Adipose tissue (tissue), 3 donors: ENCODE measurements around the gene NKX2-2. TPM values are rescaled to one million over a fixed set of nuclear protein-coding genes. Genes with fewer than 3 reads are reported as not detected.

Experiments used
- H3K27ac ChIP-seq: one replicate; pipeline ENCODE4 v1.5.1; 2013; ENCODE audit warnings: low read depth, low read length
- WGBS, 3 donors: extraction: QIAGEN DNeasy Blood & Tissue Kit; methylation state at CpG; one replicate each; pipeline ENCODE4 v1.1.7; 2013; 5-methylcytosine and 5-hydroxymethylcytosine counted together
- polyA plus RNA-seq, 3 donors: library from polyadenylated mRNA; stranded (reverse); fragments of 200-250 nt; gene quantifications; one replicate each; pipeline ENCODE4 v1.2.3, GENCODE V29; 2013
- donor health status: healthy with polysubstance abuse.
- donor health status: Bipolar disorder and iron deficiency.
- donor health status: healthy.

NKX2-2 gene
- polyA plus RNA-seq, 3 donors, result 0.06 to 3.9 TPM; not detected in 1

- H3K27ac ChIP-seq, result no peak overlapping the region
- 4 to 16% (median 4%) methylated on average over 19 of the region's 19 CpGs for WGBS, 3 donors
Measured at GRCh38 chr20:21523281-21523868, 9.5 kb upstream of the NKX2-2 start.

GRCh38 chr20:21522481-21523280 is 8.8 kb upstream of the NKX2-2 start:
- 1 to 2% (median 2%) methylated on average over 78 to 86 of the region's 86 CpGs for WGBS, 3 donors
- H3K27ac ChIP-seq, result no peak overlapping the region

GRCh38 chr20:21521596-21522480 is 8.0 kb upstream of the NKX2-2 start:
- no peak overlapping the region for H3K27ac ChIP-seq
- 1 to 2% (median 1%) methylated on average over 80 to 104 of the region's 104 CpGs for WGBS, 3 donors

GRCh38 chr20:21520702-21521595 is 7.1 kb upstream of the NKX2-2 start:
- WGBS, 3 donors, result 2 to 3% (median 2%) methylated on average over 52 to 53 of the region's 53 CpGs
- no peak overlapping the region for H3K27ac ChIP-seq

DNA sequence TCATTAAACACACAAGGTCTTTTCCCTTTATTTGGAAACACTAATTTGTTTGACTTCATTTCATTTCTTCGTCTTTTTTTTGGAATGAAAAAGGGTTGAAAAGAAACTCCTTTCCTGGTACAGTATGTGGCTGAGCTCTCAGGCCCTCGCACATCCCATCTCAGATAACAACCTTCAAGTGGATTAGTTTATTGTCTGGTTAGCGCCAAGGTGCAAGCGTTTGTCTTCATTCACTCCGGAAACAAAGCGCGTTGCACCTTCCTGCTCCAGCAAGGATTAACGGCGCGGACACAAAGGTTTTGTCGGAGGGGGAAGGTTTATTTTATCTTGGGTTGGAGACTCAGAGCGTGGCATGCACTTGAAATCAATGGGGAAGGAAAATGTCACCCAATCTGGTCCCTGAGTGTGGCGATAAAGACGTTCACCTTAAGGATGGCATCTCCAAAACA is 5.3 kb upstream of the NKX2-2 start:
- no peak overlapping the region for H3K27ac ChIP-seq
- 1 to 18% (median 3%) methylated on average over 14 of the region's 14 CpGs for WGBS, 3 donors

DNA sequence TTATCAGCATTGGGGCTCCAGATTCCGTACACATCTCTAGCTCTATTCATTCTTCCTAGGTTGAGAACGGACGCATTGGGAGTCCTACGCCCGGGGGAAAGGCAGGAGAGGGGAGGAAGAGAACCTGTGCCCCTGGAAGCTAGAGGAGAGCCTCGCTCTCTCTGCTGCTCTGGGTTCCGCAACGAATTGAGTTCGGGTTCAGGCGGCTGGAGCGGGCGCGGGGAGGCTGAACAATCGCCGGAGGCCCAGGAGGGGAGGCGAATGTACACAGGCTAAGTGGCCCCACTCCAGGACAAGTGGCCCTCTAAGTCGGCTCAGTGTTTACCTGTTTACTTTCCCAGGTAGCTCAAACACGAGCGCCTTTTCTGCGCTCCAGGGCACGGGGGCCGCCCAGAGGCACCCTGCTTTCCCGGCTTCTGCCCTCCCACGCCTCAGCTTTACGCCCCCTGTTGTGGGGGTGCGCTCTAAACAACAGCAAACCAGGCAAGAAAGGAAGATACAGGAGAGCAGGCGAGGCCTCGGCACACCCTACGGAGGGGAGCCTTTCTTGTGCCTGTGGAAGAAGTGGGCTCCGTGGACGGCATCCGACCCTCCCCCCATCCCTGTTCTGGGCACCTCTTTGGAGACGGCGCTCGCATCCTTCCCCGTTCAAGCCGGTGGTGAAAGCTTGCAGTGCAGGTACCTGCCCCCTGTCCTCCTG is 4.6 kb upstream of the NKX2-2 start:
- WGBS, 3 donors, result 2 to 16% (median 5%) methylated on average over 37 of the region's 37 CpGs
- H3K27ac ChIP-seq, result no peak overlapping the region

- H3K27ac ChIP-seq, result no peak overlapping the region
- 4 to 22% (median 6%) methylated on average over 30 to 32 of the region's 32 CpGs for WGBS, 3 donors
Measured at GRCh38 chr20:21517566-21518277, 3.9 kb upstream of the NKX2-2 start.

GRCh38 chr20:21516861-21517565 is 3.1 kb upstream of the NKX2-2 start:
- WGBS, 3 donors, result 3 to 27% (median 4%) methylated on average over 32 of the region's 32 CpGs
- no peak overlapping the region for H3K27ac ChIP-seq

DNA sequence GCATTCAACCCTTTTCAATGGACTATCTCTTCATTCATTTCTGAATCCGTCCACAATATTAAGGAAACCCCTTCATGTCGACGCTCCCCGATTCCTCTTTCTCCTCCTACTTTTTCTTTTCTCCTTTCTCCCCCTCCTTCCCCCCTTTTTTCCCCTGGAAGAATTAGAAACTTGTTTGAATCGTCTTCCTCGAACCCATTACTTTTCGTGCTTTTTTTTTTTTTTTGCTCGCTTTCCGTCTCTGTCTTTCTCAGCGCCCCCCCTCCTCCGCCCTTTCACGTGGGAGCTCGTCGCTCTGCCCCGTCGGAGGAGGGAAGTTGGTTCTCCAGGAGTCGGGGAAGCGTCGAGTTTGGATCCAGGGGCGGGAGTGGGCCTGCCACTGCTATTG is 2.3 kb upstream of the NKX2-2 start:
- 4 to 18% (median 6%) methylated on average over 20 of the region's 20 CpGs for WGBS, 3 donors
- no peak overlapping the region for H3K27ac ChIP-seq

- WGBS, 3 donors, result 3 to 5% (median 4%) methylated on average over 60 to 61 of the region's 61 CpGs
- H3K27ac ChIP-seq, result no peak overlapping the region
Measured at GRCh38 chr20:21515300-21516179, 1.7 kb upstream of the NKX2-2 start.

DNA sequence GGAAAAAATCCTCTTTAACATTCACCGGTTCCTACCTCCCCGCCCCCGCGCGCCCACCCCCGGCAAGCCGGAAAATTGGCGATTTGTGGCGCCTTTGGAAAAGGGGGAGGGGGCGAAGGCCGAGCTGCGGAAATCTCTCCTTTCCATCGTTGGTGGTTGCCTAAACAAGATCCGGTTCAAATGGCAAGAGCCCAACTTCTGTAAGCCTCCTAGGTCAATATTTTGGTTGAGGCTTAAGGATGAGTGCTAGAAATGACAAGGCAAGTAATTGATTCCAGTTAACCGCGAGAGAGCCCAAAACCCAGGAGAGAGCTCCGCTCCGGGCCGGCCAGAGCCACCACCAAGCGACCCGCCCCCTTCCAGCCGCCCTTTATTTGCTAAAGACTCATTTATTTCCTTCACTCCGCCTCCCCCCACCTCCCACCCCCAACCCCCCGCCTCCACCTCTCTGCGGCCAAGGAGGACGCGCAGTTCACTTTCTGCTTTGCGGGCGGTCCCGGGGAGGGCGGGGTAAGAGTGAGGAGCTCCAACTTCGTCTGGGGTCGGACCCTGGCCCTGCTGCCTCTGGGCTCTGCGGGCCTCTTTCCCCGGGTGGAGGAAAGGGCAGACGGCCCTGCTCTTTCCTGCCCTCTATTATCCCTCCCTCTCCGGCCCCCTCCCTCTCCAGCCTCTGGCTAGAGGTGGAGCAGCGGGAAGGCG is 838 bp upstream of the NKX2-2 start:
- H3K27ac ChIP-seq, result no peak overlapping the region
- WGBS, 3 donors, result 3 to 4% (median 3%) methylated on average over 37 to 39 of the region's 39 CpGs

DNA sequence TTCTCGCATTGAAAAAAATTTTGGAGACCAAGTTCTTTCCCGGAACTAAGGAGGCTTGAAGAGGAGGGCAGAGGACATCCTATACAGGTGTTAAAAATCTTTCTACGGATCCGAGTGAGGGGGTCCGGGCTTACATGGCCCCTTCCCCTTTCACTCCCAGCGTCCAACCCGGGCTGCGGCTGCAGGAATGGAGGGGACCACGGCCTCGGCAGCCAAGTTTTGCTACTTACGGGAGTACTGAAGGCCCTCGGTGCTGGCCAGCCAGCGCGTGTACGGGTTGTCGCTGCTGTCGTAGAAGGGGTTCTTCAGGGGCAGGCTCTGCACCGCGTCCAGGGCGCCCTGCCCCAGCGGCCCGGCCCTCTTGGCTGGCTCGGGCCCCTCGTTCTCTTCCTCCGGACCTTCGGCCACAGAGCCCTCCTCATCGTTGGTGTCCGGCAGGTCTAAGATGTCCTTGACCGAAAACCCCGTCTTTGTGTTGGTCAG is 642 bp downstream of the NKX2-2 start:
- no peak overlapping the region for H3K27ac ChIP-seq
- WGBS, 3 donors, result 4 to 17% (median 4%) methylated on average over 24 to 30 of the region's 30 CpGs

DNA sequence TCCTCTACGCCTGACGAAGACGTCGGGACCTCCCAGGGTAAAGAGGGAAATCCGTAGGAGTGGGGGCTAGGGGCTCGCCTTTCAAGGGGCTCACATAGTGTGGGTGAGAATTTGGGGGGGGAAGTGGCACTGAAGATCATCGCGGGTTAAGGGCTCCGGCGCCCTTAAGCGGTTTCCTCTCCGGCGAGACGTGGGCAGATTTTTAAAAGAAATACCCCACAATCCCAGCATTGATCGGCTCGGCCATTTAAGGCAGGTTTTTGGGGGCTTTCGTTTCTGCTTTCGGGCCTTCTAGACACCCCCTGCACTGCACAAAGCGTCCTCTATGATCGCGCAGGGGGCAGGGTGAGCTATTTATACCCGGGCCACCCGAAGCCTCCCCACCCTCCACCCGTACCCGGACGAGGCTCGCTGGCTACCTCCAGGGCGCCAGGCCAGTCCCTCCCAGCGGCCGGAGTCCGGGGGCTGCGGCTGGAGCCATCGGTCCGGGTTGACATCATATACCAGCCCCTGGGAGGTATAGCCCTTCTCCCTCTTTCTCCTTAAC is 1.2 kb downstream of the NKX2-2 start:
- H3K27ac ChIP-seq, result no peak overlapping the region
- 1 to 10% (median 2%) methylated on average over 34 of the region's 34 CpGs for WGBS, 3 donors

- WGBS, 3 donors, result 5 to 18% (median 5%) methylated on average over 73 to 76 of the region's 76 CpGs
- H3K27ac ChIP-seq, result no peak overlapping the region
Measured at GRCh38 chr20:21511850-21512633, 1.8 kb downstream of the NKX2-2 start.
